ENCODE results near the gene SCIN.
A peak's percentile ranks its signal among the peaks of the same experiment; 100 is the strongest.

DNA sequence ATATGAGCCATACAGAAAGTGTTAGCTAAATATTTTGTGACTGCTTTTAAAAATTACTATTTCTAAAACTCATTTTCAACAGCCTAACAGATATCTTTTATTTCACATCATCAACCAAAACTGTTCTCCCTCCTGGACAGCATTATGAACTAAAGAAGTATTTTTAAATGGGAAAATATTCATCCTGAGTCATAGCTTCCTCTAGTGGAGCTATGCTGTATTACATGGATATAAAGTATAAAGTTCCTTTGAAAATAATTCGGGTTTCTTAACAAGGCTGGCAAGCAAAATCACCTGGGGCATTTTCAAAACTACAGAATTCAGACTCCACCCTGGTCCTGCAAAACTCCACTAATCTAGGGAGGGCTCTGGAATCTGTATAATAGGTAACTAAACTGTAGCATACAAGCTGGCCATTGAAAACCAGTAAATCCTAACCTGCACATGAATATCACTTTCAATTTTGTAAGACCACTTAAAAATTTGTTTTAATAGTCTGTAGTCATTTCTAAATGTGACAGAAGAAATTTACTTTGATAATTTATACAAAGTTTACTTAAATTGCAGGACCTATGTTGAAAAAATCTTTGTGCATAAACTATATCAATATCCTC lies 53.5 kb downstream of the SCIN start:
- TF ChIP-seq, protein P1, sequence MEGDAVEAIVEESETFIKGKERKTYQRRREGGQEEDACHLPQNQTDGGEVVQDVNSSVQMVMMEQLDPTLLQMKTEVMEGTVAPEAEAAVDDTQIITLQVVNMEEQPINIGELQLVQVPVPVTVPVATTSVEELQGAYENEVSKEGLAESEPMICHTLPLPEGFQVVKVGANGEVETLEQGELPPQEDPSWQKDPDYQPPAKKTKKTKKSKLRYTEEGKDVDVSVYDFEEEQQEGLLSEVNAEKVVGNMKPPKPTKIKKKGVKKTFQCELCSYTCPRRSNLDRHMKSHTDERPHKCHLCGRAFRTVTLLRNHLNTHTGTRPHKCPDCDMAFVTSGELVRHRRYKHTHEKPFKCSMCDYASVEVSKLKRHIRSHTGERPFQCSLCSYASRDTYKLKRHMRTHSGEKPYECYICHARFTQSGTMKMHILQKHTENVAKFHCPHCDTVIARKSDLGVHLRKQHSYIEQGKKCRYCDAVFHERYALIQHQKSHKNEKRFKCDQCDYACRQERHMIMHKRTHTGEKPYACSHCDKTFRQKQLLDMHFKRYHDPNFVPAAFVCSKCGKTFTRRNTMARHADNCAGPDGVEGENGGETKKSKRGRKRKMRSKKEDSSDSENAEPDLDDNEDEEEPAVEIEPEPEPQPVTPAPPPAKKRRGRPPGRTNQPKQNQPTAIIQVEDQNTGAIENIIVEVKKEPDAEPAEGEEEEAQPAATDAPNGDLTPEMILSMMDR (IDR thresholded peaks at IDR 0.05) = peak; percentile 50 to 74 (median 70)
- TF ChIP-seq POLR2A (IDR thresholded peaks at IDR 0.05) = no peak
